Measurements from ENCODE around the gene PSD. TPM values are rescaled to one million over a fixed set of nuclear protein-coding genes. Genes with fewer than 3 reads are reported as not detected.

PSD gene
- total RNA-seq, 4 donors from 2014 or later, result 0.22 to 3.4 (median 0.93) TPM

DNA sequence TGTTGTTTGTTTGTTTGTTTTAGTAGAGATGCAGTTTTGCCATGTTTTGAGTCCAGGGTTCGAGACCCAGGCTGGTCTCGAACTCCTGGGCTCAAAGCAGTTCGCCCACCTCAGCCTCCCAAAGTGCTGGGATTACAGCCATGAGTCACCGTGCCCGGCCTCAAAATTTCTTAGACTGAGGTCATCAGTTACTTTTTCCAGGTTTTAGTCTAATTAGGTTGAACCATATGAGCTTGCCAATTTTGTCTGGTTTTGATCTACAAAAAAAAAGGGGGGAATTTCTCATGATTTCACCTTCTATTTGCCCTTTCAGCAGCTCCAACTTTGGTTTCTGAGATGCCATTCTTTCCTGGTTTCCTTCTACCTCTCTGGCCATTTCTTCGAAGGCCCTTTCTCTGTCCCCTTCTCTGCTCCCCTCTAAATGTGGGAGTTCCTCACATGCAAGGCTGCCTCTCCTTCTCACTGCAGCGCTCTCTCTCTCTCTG, 8.3 kb upstream of the PSD start:
- Histone ChIP-seq H3K4me3 (no peak overlapping the region), H3K27me3 (no peaks in the 10 kb centered on the region), H3K27ac (no peak overlapping the region), H3K9me3 (no peaks in the 10 kb centered on the region), H3K36me3 (peaks cover 5 to 24% (median 9%) of the 10 kb centered on the region in 3 donors), H3K4me1 (peaks cover 20 to 36% (median 22%) of the 10 kb centered on the region in 3 donors)
- DNase-seq, result no peak
- intact Hi-C loops (cut with DNase I), result no loop called here
- TF ChIP-seq, protein P1, sequence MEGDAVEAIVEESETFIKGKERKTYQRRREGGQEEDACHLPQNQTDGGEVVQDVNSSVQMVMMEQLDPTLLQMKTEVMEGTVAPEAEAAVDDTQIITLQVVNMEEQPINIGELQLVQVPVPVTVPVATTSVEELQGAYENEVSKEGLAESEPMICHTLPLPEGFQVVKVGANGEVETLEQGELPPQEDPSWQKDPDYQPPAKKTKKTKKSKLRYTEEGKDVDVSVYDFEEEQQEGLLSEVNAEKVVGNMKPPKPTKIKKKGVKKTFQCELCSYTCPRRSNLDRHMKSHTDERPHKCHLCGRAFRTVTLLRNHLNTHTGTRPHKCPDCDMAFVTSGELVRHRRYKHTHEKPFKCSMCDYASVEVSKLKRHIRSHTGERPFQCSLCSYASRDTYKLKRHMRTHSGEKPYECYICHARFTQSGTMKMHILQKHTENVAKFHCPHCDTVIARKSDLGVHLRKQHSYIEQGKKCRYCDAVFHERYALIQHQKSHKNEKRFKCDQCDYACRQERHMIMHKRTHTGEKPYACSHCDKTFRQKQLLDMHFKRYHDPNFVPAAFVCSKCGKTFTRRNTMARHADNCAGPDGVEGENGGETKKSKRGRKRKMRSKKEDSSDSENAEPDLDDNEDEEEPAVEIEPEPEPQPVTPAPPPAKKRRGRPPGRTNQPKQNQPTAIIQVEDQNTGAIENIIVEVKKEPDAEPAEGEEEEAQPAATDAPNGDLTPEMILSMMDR (IDR thresholded peaks at IDR 0.05), result no peak
- no peak for TF ChIP-seq POLR2A (IDR thresholded peaks at IDR 0.05)
- 66 to 71% methylated on average over 7 of the region's 7 CpGs for WGBS, 2 donors

DNA sequence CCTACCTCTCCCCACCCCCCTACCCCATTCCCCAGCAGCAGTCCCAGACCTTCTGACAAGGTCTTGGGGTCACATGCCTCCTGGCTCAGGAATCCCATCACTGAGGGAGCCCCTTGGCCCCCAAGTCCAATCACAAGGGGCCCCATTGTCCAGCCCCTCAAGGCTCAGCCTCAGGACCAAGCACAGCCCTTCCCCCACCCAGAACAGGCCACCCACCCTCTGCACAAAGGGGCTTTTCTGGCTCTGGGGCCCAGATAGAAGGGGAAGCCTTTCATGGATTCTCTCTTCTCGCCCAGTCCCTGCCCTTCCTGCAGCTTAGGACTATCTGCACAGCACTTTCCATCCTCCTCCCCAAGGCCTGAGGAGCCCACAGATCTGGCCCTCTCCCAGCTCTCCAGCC, 6.9 kb upstream of the PSD start:
- WGBS, 2 donors, result 88 to 100% methylated on average over 1 of the region's 1 CpG
- H3K9me3 ChIP-seq, result no peaks in the 10 kb centered on the region
- no peak overlapping the region for H3K27ac ChIP-seq
- H3K4me1 ChIP-seq, result peaks cover 14 to 33% (median 16%) of the 10 kb centered on the region in 3 donors
- intact Hi-C loops (cut with DNase I), result no loop called here
- peaks cover 5 to 24% (median 9%) of the 10 kb centered on the region in 3 donors for H3K36me3 ChIP-seq
- no peak overlapping the region for H3K4me3 ChIP-seq
- TF ChIP-seq, protein P1 (IDR thresholded peaks at IDR 0.05), result no peak
- no peak for TF ChIP-seq POLR2A (IDR thresholded peaks at IDR 0.05)
- DNase-seq, result no peak
- H3K27me3 ChIP-seq, result no peaks in the 10 kb centered on the region

DNA sequence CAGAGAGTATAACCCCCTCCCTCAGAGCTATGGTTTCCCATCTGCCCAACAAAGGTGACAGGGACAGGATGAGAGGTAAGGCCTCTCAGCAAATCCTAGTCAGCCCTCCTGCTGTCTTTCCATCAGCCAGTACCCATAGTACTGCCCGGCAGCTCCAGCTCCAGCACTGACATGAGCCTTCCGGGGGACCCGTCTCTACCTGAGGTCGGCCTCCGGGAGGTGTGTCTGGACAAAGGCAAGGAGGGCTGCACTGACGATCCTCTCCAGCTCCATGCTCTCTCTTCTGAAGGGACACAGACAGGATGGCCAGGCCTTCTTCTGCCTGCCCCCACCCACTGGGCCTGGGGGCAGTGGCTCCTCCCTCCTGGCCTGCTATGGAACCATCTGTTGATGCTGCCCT, 6.3 kb upstream of the PSD start:
- Histone ChIP-seq H3K27ac (no peak overlapping the region), H3K36me3 (peaks cover 5 to 24% (median 9%) of the 10 kb centered on the region in 3 donors), H3K4me1 (peaks cover 18 to 38% (median 21%) of the 10 kb centered on the region in 3 donors), H3K27me3 (no peaks in the 10 kb centered on the region), H3K9me3 (no peaks in the 10 kb centered on the region), H3K4me3 (no peak overlapping the region)
- no peak for TF ChIP-seq POLR2A (IDR thresholded peaks at IDR 0.05)
- TF ChIP-seq, protein P1 (IDR thresholded peaks at IDR 0.05), result no peak
- DNase-seq, result no peak
- intact Hi-C loops (cut with DNase I), result no loop called here
- 50 to 88% methylated on average over 1 to 4 of the region's 6 CpGs for WGBS, 2 donors

DNA sequence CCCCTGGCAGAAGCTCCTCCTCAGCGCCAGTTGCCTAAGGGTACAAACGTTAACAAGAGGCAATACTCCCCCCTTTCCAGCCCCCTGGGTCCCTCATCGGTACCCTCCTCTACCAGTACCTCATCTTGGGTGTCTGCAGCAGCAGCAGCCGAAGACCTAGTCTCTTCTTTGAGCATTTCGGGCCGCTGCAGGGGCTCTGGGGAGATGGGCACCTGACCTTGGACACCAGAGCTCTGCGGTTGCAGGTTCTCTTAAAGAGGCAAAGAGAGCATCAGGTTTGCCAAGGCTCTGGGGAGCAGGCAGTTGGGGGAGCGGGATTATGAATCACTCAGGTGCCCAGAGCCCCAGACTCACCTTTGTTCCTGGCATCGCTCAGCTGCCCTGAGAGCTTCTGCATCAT, 5.6 kb upstream of the PSD start:
- TF ChIP-seq, protein P1 (IDR thresholded peaks at IDR 0.05), result no peak
- no peak for TF ChIP-seq POLR2A (IDR thresholded peaks at IDR 0.05)
- Histone ChIP-seq H3K9me3 (no peaks in the 10 kb centered on the region), H3K36me3 (peaks cover 5 to 24% (median 9%) of the 10 kb centered on the region in 3 donors), H3K27ac (no peak overlapping the region), H3K4me3 (no peak overlapping the region), H3K4me1 (peaks cover 26 to 46% (median 29%) of the 10 kb centered on the region in 3 donors), H3K27me3 (peaks cover 0 to 4% (median 0%) of the 10 kb centered on the region in 4 donors)
- WGBS, 2 donors, result 80% methylated on average over 2 of the region's 9 CpGs; no CpG with 5 or more reads in 1 of the 2 donors
- no peak for DNase-seq
- intact Hi-C loops (cut with DNase I), result no loop called here

DNA sequence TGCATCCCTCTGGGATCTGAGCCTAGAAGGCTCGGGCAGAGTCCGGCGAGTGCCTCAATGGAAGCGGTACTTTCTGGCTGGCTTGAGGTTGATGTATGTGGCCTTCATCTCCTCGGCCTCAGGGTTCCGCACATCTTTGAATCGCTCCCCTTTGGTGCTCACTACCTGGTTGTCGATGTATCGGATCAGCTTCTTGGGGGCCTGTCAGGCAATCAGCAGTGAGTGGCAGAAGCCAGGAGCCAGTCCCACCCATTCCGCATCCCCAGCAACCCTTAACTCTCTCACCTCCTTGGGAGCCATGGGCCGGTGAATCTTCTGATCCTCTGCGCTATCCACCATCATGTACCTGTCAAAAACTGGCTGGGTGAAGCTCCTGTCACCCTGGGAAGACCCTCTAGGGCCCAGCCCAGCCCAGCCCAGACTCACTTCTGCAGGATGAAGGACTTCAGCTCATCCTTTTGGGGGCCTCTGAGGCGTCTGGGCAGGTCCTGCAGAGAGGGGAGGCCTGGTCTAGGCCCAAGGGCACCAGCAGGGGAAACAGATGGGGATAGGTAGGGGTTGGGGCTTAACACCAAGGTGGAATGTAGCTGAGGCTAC, 4.9 kb upstream of the PSD start:
- H3K9me3 ChIP-seq, result no peaks in the 10 kb centered on the region
- intact Hi-C loops (cut with DNase I), result no loop called here
- peaks cover 5 to 24% (median 9%) of the 10 kb centered on the region in 3 donors for H3K36me3 ChIP-seq
- TF ChIP-seq POLR2A (IDR thresholded peaks at IDR 0.05), result no peak
- TF ChIP-seq, protein P1 (IDR thresholded peaks at IDR 0.05), result no peak
- H3K4me1 ChIP-seq, result peaks cover 29 to 53% (median 32%) of the 10 kb centered on the region in 3 donors
- H3K4me3 ChIP-seq, result peak overlapping the region in 1 of 4 donors; percentile 89
- peak overlapping the region in 3 of 4 donors; percentile 95 to 96 (median 95) for H3K27ac ChIP-seq
- WGBS, 2 donors, result 93 to 97% methylated on average over 8 of the region's 13 CpGs
- DNase-seq, result no peak
- peaks cover 0 to 11% (median 0%) of the 10 kb centered on the region in 4 donors for H3K27me3 ChIP-seq

All from esophagus squamous epithelium (tissue), 5 donors.